Activated naive CD8-positive, alpha-beta T cell treated with anti-CD3 and anti-CD28 coated beads, Interleukin-2, amount 50 U/mL, for 16 hours (primary cell): ENCODE results near the gene SLC2A5.
"Not testable (repeated sequence)": the region's sequence is repeated elsewhere in the genome, so short reads cannot be mapped to it uniquely, and the experiment has no call there.

Experiments
- DNase-seq: peaks from one replicate; pipeline ENCODE4 v3.0.0-alpha.2; 2020; ENCODE audit warnings: low read depth, low spot score

The SLC2A5 gene, protein sequence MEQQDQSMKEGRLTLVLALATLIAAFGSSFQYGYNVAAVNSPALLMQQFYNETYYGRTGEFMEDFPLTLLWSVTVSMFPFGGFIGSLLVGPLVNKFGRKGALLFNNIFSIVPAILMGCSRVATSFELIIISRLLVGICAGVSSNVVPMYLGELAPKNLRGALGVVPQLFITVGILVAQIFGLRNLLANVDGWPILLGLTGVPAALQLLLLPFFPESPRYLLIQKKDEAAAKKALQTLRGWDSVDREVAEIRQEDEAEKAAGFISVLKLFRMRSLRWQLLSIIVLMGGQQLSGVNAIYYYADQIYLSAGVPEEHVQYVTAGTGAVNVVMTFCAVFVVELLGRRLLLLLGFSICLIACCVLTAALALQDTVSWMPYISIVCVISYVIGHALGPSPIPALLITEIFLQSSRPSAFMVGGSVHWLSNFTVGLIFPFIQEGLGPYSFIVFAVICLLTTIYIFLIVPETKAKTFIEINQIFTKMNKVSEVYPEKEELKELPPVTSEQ

DNA sequence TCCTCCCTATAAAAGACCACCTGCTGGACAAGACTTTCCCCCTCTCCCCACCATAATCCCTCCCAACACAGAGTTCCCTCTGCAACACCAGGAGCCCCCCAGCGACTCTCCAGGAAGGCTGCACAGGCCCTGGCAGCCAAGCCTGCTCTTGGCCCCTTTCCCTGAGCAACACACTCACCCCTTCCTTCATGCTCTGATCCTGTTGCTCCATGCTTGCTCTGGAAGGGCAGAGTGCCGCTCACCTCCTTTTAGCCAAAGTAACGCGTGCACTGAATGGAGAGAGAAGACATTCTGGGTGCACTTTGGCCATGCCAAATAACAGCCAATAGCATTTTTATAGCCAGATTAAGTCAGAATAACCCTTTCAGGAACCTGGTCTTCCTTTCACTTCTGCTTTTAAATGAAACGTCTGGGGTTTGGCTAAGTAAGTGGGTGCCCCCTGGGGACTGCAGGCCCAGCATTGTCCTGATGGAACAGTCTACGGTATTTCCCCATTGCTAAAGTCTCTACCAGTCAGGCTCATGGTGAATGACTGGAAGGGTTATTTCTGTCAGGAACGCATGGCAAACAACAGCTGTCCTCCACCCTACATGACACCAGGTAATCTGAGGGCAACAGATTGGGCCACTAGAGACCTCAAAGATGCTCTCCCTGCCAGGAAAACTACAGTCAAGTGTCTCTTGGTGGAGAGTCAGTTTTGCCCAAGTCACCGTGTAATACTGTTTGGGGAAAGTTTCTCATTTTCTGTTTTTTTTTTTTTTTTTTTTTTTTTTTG is at the start of gene SLC2A5:
Gene SLC2A5, minus strand, starts transcription at position 310 of the 775 bp plus-strand sequence. Its CDS starts 99 bp downstream, at position 211.
- DNase-seq = no peak

DNA sequence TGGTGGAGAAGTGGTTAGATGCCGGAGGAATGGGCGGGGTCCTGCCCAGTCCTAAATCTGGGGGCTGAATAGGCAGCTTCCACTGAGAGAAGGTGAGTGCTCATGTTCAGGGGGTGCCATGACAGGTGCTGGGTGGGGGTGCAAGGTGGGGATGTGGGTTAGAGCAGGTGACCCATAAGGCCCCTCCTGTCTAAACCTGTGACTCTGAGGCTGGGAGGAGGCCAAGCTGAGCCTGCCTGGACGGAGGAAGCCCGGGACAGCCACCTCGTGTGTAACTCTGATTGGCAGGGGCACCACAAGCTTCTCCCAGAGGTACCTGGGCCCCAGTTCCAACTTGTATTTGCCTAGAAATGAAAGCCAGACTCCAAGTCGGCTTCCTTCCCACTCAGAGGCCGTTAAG is 48.8 kb upstream of the SLC2A5 start:
- DNase-seq = no peak

DNA sequence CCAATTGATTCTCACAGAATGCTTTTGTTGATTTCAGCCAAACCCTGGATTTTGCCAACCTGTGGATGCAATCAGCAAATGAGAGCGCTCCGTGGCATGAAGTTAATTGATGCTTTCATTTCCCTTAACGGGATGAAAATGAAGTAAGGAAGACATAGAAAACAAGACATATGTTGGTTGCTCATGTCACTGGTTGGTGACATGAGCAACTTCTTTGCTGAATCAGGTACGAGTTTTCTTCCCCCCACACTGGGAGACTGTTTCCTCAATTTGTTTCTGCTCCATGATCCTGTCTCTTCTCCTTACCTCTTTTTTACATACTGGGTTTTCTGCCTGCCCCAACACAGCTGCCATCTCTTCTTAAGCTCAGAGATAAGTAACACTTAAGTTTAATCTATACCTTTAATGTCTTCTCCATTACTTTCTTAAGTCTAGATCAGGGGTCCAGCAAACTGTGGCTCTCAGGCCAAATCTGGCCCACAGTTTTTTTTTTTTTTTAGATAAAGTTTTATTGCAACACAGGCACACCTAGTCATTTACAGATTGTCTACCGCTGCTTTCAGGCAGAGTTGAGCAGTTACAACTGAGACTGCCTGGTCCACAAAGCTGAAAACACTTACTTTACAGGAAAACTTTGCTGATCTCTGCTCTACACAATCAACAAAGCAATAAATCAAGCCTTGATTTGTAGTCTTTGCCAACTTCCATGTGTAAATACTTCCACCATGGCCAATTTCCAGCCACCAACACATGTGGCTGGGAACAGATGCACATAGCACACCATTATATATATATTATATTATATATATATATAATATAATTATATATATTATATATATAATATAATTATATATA is 46.1 kb upstream of the SLC2A5 start:
- DNase-seq = no peak

DNA sequence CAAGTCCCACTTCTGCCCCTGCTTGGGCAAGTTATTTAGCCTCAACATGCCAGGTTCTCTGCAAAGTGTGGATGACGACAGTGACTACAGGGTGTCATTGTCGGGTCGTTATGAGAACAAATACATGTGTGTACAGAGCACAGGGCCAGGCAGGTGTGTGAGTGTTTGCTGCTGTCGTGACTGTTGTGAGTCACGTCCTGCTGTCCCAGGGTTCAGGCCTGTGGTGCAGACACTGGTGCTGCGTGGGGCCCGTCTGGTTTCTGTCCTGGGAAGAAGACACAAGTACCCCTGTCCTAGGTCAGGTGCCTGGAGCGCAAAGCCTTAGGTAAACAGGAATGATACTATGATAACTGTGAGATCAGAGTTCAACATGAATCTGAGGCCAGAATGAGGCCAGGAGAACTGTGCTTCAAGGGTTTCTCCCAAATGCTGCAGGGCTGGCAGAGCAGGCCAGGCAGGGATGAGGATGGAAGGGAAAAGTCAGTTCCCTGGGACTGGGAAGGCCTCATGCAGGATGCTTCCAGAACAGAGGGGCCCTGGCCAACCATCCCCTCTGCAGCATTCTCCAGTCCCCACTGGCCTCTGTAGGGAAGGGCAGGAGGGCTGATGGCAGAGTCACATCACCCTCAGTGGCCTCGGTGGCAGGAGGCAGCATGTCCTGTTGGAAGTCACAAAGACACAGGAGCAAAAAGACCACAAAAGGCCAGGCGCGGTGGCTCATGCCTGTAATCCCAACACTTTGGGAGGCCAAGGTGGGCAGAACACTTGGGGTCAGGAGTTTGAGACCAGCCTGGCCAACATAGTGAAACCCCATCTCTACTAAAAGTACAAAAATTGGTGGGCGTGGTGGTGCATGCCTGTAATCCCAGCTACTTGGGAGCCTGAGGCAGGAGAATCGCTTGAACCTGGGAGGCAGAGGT is 43.8 kb upstream of the SLC2A5 start:
- no peak for DNase-seq

DNA sequence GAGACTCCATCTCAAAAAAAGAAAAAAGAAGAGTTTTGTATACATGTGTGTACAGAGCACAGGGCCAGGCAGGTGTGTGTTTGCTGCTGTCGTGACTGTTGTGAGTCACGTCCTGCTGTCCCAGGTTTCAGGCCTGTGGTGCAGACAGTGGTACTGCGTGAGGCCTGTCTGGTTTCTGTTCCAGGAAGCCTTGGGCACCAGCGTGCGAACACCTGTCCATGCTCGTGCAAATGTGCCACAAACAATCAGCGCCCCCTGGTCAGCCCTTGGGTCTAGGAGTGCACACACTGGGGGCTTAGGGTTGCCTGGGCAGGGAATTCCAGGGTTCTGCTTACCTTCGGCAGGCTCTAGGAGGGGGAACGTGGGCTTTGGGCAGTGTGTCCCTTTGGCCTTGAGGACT is 42.5 kb upstream of the SLC2A5 start:
- DNase-seq = no peak

DNA sequence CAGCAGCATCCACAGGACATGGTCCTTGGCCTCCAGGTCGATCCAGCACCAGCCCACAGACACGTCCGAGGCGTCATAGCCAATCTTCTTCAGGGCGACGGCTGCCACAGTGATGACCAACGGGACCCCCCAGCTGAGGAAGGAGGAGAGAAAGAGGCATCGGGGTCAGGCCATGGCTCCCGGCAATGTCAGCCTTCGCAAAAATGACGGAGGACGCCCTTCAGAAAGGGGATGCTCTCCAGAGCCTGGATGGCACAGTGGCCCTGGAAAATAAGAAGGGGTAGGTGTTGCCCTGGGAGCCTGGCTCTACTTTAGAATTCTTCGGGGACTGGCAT is 41.9 kb upstream of the SLC2A5 start:
- DNase-seq = no peak

DNA sequence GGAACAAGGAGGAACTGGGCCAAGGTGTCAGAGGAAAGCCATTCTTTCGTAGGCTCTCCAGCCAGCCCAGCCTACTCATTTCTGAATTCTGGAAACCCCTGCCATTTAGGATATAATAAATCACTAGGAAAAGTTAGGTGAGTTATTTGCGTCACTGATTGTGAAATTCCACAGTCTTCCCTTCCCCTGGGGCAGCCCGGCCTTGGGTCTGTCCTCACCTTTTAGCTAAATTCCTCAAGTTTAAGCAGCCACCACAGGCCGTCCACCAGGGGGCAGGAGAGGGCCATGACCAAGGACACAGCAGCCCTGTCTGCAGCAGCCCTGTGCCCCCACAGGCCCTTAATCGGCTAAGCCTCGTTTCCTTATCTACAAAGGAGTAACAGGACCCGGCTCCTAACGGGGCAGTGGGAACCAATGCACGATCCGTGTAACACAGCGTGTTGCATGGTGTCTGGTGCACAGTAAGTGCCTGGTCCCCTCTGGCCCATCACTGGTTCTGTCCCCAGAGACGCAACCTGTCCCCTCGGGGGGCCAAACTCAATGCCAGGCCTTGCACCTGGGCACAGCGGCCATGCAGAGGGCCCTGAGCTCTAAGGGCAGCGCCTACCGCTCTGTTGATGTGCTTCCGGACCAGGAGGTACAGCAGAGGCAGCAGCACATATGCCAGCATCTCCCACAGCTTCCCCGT is 41.4 kb upstream of the SLC2A5 start:
- peak; percentile 81 for DNase-seq

DNA sequence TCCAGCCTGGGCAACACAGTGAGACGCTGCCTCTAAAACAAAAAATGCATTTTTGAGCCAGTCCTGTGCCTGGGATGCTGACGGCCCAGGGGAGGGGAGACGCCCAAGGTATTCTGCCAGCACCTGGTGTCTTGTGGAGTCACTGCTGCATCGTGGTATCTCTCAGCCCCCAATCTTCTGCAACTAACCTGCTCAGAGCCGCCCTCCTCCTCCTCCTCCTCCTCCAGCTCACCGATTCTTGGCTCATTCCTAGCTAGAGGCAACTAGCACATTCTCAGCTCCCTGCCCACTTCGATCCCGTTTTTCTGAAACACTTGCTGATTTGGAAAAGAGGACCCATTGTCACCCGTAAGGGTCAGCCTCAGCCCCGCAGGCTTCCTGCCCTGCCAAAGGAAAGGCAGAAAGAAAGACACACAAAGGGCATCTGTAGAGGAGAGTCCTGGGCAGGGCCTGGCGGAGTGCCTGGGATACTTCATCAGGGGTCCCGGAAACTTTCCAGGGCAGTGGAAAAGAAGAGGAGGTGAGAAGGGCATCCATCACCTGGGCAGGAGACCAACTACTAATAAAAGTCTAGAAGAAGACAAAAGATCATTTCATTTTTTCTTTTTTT is 38.7 kb upstream of the SLC2A5 start:
- DNase-seq = no peak

DNA sequence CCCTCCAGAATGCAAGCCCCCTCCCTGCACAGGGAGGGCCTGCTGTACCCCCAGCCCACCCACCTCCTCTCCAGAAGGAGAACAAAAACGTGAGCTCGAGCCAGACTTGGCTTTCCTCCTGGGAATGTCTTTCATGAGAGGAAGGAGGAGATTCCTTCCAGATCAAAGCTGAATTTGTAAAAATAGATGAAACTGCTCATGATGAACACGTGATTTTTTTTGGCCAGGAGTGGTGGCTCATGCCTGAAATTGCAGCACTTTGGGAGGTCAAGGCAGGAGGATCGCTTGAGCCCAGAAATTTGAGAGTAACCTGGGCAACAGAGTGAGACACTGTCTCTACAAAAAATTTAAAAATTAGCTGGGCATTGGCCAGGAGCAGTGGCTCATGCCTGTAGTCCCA is 37.7 kb upstream of the SLC2A5 start:
- no peak for DNase-seq

DNA sequence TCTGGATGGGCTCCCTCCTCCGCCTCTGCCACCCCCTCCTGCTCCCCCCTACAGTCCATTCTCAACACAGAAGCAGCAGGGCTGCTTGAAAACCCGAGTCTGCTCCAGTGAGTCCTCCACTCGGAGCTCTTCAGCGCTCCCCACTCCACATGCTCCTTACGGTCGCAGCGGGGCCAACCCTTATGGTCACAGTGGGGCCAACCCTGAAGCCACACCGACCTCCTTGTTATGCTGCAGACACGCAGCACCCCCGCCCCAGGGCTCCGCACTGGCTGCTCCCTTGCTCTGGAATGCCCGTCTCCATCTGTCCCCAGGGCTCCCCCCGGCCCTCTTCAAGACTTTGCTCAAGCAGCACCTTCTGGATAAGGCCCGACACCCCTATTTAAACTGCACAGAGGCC is 36.9 kb upstream of the SLC2A5 start:
- no peak for DNase-seq

DNA sequence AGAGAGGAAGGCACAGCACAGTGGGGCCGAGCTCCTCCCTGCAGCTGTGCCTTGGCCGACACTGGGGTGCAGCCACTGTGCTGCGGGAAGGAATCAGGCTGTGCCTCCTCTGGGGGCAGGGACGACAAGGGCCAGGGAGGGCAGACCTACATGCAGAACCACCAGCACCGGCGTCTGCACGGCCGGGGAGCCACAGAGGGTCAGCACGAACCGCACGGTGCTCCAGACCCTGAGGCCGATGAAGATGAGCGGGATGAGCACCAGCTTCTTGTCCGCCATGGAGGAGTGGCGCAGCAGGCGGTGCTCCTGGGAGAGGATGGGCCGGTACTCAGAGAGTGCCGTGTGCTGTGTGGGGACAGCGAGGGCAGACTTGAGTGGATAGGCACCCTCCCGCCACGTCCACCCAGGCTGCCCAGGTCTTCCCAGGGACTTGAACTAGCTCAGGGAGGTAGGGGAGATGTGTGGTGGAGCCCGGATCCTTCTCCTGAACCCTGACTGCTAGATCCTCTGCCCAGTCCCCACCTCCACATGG is 36.0 kb upstream of the SLC2A5 start:
- DNase-seq = no peak

DNA sequence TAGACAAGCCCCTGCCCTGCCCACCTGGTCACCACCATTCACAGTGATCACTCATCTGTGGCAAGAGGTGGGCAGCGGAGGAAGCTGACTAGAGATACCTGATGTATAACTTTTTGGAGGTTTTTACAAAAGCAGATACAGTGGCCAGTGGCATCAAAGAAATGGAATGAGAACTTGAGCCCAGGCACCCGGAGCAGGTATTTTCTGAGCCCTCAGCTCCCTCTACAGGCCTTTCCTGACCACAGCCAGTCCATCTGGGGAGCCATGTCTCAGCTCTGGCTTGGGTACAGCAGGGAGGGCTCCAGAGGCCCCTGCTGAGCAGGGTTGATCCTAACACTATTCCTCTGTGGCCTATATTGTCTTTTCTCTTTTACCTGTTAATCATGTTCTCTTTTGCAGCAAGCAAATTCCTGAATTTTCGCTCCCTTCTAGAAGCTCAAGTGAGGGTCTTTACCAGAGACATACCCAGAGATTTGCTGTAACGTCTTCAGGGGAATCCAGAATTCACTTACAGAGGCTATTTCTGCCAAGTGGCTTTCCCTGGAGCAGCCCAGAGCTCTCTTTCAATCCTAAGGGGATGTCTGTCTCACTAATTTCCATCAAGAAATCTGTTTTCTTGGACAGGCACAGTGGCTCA is 32.2 kb upstream of the SLC2A5 start:
- DNase-seq = no peak

DNA sequence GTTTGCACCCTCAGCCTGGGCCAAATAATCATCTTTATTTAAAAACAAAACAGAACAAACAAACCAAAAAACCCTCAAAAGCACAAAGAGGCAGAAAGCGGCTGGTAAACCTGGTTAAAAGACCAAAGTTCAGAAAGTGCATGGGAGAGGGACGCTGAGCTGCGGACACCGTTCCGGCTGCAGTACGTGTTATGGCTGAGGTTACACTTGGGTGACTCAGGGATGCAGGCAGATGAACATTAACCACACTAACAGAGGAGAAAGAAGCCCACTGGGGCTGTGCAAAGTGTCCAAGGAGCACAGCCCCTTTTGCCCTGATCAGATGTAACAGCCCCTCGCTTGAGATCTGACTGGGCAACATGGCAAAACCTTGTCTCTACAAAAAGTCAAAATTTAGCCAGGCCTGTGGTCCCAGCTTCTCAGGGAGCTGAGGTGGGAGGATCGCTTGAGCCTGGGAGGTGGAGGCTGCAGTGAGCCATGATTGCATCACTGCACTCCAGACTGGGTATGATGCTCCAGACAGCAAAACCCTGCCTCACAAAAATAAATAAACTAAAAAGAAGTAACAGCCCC is 31.1 kb upstream of the SLC2A5 start:
- DNase-seq = no peak

DNA sequence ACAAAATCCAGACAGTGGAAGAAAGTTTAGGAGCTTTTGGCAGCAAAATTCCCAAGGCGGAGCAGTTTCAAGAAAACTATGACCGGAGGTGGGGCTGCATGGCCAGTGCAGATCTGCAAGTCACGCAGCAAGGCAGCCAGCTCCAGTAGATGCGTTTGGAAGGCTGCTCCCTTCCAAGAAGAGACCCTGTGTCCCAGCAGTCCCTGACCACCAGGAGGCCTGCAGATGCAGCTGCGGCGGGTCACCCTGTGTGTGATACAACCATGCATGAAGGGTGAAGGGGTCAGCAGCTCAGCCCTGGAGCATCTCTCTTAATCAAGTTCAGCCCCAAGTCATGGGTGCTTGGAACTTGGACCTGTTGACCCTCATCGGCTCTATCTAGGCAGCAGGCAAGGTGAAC is 30.1 kb upstream of the SLC2A5 start:
- DNase-seq = no peak

DNA sequence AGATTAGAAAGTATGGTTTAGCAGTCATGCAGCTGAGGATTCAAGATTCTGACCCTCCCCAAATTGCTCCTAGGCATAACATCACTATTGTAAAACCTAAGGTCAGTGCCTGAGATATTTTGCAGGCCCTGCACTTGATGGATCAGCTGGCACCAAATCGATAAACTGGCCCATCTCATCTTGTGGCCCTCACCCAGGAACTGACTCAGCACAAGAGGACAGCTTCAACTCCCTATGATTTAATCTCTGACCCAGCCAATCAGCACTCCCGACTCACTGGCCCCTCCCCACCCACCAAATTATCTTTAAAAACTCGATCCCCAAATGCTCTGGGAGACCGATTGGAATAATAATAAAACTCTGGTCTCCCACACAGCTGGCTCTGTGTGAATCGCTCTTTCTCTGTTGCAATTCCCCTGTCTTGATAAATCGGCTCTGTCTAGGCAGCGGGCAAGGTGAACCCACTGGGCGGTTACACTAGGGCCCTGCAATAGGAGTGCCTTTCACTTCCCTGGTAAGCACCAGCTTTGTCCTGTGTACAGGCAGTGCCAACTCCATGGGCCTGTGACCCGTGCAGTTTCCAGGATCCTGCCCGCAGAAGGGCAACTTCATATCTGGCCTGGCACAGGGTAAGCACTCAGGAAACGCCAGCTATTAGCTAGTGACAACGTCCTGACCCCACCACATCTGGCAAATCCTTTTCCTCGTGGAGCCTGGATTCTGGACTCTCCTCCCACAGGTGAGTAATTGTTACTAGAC is 28.7 kb upstream of the SLC2A5 start:
- no peak for DNase-seq

DNA sequence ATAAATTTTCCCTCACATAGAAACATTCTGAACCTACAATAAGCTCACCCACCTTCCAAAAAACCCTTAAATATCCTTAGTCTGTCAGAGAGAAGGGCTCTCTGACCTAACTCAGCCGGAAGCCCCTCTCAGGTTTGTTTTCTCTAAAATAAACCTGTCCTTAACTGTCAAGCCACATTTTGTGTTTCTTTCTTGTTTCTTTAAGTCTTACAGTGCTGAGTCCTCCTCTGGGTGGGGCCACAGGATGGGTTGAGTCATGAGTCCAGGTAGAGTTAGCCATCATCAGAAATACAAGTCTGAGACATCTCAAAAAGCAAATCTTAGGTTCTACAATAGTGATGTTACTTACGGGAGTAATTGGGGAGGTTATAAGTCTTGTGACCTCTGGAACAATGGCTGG is 26.4 kb upstream of the SLC2A5 start:
- no peak for DNase-seq

DNA sequence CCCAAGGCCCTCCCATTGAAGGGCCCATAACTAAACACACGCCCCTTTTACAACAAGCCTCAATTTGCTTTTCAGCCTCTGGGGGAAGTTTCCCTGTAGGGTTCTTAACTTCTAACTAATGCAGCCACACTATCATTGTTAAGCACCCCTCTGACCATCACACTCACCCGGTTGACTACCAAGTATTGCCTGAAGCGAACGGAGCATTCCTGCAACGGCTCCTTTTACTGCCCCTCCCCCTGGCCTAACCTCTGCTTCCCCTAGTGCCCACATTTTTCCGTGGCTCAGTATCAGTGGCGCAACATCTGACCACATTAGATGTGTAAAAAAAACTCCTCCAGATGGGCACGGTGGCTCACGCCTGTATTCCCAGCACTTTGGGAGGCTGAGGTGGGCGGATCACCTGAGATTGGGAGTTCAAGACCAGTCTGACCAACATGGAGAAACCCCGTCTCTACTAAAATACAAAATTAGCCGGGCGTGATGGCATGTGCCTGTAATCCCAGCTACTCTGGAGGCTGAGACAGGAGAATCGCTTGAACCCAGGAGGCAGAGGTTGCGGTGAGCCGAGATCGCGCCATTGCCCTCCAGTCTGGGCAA is 24.7 kb upstream of the SLC2A5 start:
- DNase-seq = not testable (repeated sequence)

DNA sequence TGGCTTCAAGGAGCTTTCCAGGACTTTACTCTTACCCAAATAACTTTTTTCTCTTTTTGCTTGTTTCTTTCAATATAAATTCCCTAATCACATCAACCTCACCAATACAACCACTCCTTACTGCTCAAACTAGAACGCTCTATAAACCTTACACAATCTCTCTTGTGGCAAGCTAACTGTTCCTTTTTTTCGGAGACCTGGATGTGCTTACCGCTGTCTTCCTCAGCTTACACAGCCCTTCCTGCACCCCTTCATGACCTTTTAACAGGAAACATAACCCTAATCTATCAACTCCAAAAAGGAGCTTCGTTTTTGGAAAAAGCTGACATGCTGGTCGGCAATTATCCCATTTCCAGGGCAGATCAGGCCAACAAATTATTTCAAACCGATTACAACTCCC is 24.1 kb upstream of the SLC2A5 start:
- DNase-seq = no peak
